Lung (tissue), 12 donors: Measurements from ENCODE around the gene TNIK. TPM values are rescaled to one million over a fixed set of nuclear protein-coding genes. Genes with fewer than 3 reads are reported as not detected.
"Not testable (repeated sequence)": the region's sequence is repeated elsewhere in the genome, so short reads cannot be mapped to it uniquely, and the experiment has no call there.

ENCODE experiments used
- ATAC-seq: fragments of 200-7000 bp; cut with Tn5 transposase; one replicate; pipeline ENCODE4 v1.9.1; 2020; ENCODE audit warnings: moderate number of reproducible peaks; ENCODE audit not compliant: insufficient read depth, low FRiP score
- DNase-seq, 3 donors: peaks; one replicate each; pipeline ENCODE4 v3.0.0-alpha.2; 2013 to 2017
- H3K27ac ChIP-seq, 2 donors: one replicate each; pipeline ENCODE4 v1.5.1; 2013; ENCODE audit warnings: mild to moderate bottlenecking in 2 of 2, moderate library complexity in 2 of 2, control low read depth in 1 of 2, inconsistent platforms in 1 of 2, low read depth in 1 of 2, low read length in 1 of 2
- H3K27me3 ChIP-seq, 3 donors: one replicate each; pipeline ENCODE4 v1.5.1; 2013; ENCODE audit warnings: low read length in 2 of 3; ENCODE audit not compliant: control insufficient read depth in 3 of 3, insufficient read depth in 3 of 3
- H3K36me3 ChIP-seq, 4 donors: one replicate each; pipeline ENCODE4 v1.5.1; 2013; ENCODE audit warnings: low read length in 4 of 4, mild to moderate bottlenecking in 1 of 4, moderate library complexity in 1 of 4; ENCODE audit not compliant: control insufficient read depth in 4 of 4, insufficient read depth in 4 of 4
- H3K4me1 ChIP-seq, 5 donors: one replicate each; pipeline ENCODE4 v1.5.1; 2013; ENCODE audit warnings: low read length in 5 of 5, mild to moderate bottlenecking in 2 of 5, moderate library complexity in 1 of 5; ENCODE audit not compliant: control insufficient read depth in 5 of 5, insufficient read depth in 5 of 5
- H3K4me3 ChIP-seq: one replicate; pipeline ENCODE4 v1.5.1; 2013; ENCODE audit warnings: mild to moderate bottlenecking, control low read depth, moderate library complexity
- H3K9ac ChIP-seq, 2 donors: one replicate each; pipeline ENCODE4 v1.5.1; 2013; ENCODE audit warnings: low read length in 2 of 2, control low read depth in 1 of 2; ENCODE audit not compliant: insufficient read depth in 1 of 2
- H3K9me3 ChIP-seq, 4 donors: one replicate each; pipeline ENCODE4 v1.5.1; 2013; ENCODE audit warnings: low read length in 3 of 4, mild to moderate bottlenecking in 1 of 4, moderate library complexity in 1 of 4; ENCODE audit not compliant: control insufficient read depth in 4 of 4, insufficient read depth in 3 of 4
- CTCF ChIP-seq: IDR thresholded peaks from 2 replicates; pipeline ENCODE4 v1.5.1; 2012; ENCODE audit warnings: mild to moderate bottlenecking; ENCODE audit errors: control extremely low read depth, extremely low read depth
- WGBS, 2 donors: extraction: QIAGEN DNeasy Blood & Tissue Kit; methylation state at CpG; one replicate each; pipeline ENCODE4 v1.1.7; 2013; 5-methylcytosine and 5-hydroxymethylcytosine counted together
- polyA plus RNA-seq, 2 donors: library from polyadenylated mRNA; stranded (reverse); fragments of 200-250 nt; gene quantifications; one replicate each; pipeline ENCODE4 v1.2.1, GENCODE V29; 2013
- total RNA-seq, 2 donors: library from RNA; depleted of rRNA in 1 of 2; stranded (reverse); fragments of >200 nt in 1 of 2; gene quantifications; one replicate each; pipeline ENCODE4 v1.2.1, GENCODE V29; 2014 to 2021
- donor health status: control.
- donor health status: control.
- donor health status: Bipolar disorder and iron deficiency.
- donor health status: healthy.
- donor health status: DM: yes; HTN: yes; CAD: no.

Gene TNIK
- total and polyA plus RNA-seq, 4 donors: 9.4 to 36.3 (median 14.3) TPM

- TF ChIP-seq CTCF: no peak
- H3K9ac ChIP-seq: no peak overlapping the region
- no peak overlapping the region for H3K4me3 ChIP-seq
- WGBS, 2 donors: 35 to 47% methylated on average over 2 of the region's 2 CpGs
- H3K27ac ChIP-seq: no peak overlapping the region
- peaks cover 0 to 7% (median 0%) of the 10 kb centered on the region in 5 donors for H3K4me1 ChIP-seq
- DNase-seq: no peak
- peaks cover 0 to 2% (median 0%) of the 10 kb centered on the region in 4 donors for H3K36me3 ChIP-seq
- no peaks in the 10 kb centered on the region for H3K27me3 ChIP-seq
- no peaks in the 10 kb centered on the region for H3K9me3 ChIP-seq
- ATAC-seq: no peak
Observed at GRCh38 chr3:171242951-171243350, 217.3 kb downstream of the TNIK start.

- H3K9me3 ChIP-seq: no peaks in the 10 kb centered on the region
Observed at GRCh38 chr3:171242170-171242569, 218.0 kb downstream of the TNIK start.

GRCh38 chr3:171241655-171242054, 218.6 kb downstream of the TNIK start:
- H3K4me3 ChIP-seq, H3K27ac ChIP-seq, H3K36me3 ChIP-seq, DNase-seq, H3K9ac ChIP-seq, H3K27me3 ChIP-seq, H3K9me3 ChIP-seq, H3K4me1 ChIP-seq, ATAC-seq: not testable (repeated sequence)
- 95 to 97% methylated on average over 2 of the region's 2 CpGs for WGBS, 2 donors

More at GRCh38 chr3:171242170-171242569, 218.0 kb downstream of the TNIK start:
- Histone ChIP-seq H3K36me3 (peaks cover 0 to 2% (median 0%) of the 10 kb centered on the region in 4 donors), H3K9ac (no peak overlapping the region), H3K4me1 (peaks cover 0 to 7% (median 0%) of the 10 kb centered on the region in 5 donors), H3K4me3 (no peak overlapping the region), H3K27me3 (no peaks in the 10 kb centered on the region), H3K27ac (no peak overlapping the region)
- TF ChIP-seq CTCF: no peak
- no peak for DNase-seq
- no peak for ATAC-seq
- 47 to 80% methylated on average over 2 of the region's 2 CpGs for WGBS, 2 donors

GRCh38 chr3:171240504-171240835, 219.7 kb downstream of the TNIK start:
- no peaks in the 10 kb centered on the region for H3K27me3 ChIP-seq
- TF ChIP-seq CTCF: no peak
- WGBS, 2 donors: 82 to 84% methylated on average over 3 of the region's 3 CpGs
- H3K4me1 ChIP-seq: peaks cover 0 to 5% (median 0%) of the 10 kb centered on the region in 5 donors
- no peaks in the 10 kb centered on the region for H3K9me3 ChIP-seq
- ATAC-seq (no peak), DNase-seq (no peak)
- H3K36me3 ChIP-seq: no peaks in the 10 kb centered on the region
- no peak overlapping the region for H3K4me3 ChIP-seq
- no peak overlapping the region for H3K27ac ChIP-seq
- no peak overlapping the region for H3K9ac ChIP-seq
